C4-2B (cell line): Measurements from ENCODE around the gene DGKA.

Source experiments
- H3K27ac ChIP-seq: fragments of 450-650 bp; 2 replicates; pipeline ENCODE4 v1.5.1; 2017
- CTCF ChIP-seq: fragments of 450-650 bp; conservative IDR thresholded peaks from 2 replicates; pipeline ENCODE4 v1.5.1; 2017; ENCODE audit warnings: mild to moderate bottlenecking
- ZFX ChIP-seq: fragments of 450-650 bp; IDR thresholded peaks from 2 replicates; pipeline ENCODE4 v1.6.1; 2017

Gene DGKA

GRCh38 chr12:55932551-55932910, 1.6 kb downstream of the DGKA start:
- peak overlapping the region; percentile 45; the same call in 1 of the 2 replicates for H3K27ac ChIP-seq
- TF ChIP-seq ZFX (no peak), CTCF (no peak)

- no peak overlapping the region for H3K27ac ChIP-seq
- TF ChIP-seq ZFX (no peak), CTCF (no peak)
Measured at GRCh38 chr12:55933169-55933798, 2.3 kb downstream of the DGKA start.

GRCh38 chr12:55933799-55934742, 3.1 kb downstream of the DGKA start:
- H3K27ac ChIP-seq, result no peak overlapping the region

GRCh38 chr12:55934773-55935172, 3.8 kb downstream of the DGKA start:
- TF ChIP-seq ZFX, result no peak
- no peak for TF ChIP-seq CTCF
- no peak overlapping the region for H3K27ac ChIP-seq

More at GRCh38 chr12:55933799-55934742, 3.1 kb downstream of the DGKA start:
- no peak for TF ChIP-seq ZFX
- TF ChIP-seq CTCF, result no peak

- no peak overlapping the region for H3K27ac ChIP-seq
- TF ChIP-seq CTCF (no peak), ZFX (no peak)
Measured at GRCh38 chr12:55935738-55936151, 4.8 kb downstream of the DGKA start.

GRCh38 chr12:55937981-55938380, 7.0 kb downstream of the DGKA start:
- no peak overlapping the region for H3K27ac ChIP-seq
- TF ChIP-seq ZFX (no peak), CTCF (no peak)
